Measurements from ENCODE around the gene NUP210.

NUP210 gene

DNA sequence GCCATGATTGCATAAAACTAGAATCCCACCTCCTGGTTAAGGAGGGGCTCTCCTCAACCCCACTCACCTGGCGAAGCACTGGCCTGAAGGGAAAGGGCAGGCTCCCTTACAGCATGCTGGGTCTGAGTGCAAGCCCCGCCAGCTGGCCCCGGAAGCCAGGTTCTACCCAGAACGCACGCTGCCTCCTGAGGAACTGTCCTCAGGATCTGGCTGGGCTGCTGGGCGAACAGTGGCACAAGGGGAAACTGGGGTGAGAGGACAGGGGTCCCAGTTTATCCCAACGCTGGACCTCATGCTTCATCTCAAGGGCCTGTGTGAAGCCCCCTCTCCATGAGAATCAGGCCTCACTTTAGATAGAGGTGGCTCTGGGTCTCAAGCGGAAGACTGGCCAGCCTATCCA lies 47.5 kb downstream of the NUP210 start:
- DNase-seq: no peak

DNA sequence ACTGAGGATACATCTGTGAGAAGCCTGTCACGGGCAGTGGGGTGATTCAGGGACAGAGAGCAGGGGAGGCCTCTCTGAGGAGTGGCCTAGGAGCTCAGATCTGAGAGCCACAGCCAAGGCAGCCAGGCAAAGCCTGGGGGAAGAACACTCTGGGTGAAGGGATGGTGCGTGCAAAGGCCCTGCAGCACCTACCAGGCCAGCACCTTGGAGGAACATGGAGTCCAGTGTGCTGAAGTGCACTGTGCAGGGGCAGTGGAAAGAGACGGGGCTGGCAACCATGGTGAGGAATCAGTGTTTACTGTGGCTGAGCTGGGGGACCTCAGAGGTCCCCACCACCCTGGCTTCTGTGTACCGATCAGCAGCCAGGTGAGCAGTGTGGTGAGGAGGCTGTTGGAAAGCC lies 48.0 kb downstream of the NUP210 start:
- DNase-seq: no peak

- no peak for DNase-seq
Observed at GRCh38 chr3:13371100-13372075, 48.7 kb downstream of the NUP210 start.

DNA sequence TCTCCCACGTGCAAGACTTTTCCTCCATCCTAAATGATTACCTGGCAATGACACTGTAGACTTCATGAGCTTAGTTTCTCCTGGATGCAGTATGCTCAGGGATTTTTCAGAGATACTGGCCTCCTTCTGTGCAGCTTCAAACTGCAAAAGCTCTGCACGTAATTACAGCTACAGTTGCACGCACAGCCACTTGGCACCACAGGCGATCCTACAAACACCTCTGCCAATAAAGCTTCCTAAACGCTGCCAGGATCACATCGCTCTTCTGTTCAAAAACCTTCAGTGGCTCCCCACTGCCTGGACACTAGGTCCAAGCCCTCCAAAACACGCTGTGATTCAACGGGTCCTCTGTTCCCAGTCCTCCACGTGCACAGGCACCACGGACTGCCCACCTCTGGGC lies 49.5 kb downstream of the NUP210 start:
- DNase-seq: no peak

DNA sequence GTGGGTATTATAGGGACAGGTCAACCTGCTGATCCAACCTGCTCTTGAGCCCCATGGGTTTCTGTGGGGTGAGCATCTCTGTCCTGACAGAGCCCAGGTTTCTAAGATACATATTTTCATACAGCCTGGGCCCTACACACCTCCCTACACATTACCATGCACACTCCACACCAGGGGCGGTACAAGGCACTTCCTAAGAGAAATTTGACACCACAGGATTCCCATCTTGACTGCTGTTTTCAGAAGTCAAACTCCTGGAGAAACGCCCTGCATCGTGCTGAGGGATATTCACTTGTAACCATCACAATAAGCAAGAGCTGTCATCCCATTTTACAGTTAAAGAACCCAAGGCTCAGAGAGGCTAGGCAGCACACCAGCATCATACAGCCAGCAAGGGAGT lies 50.1 kb downstream of the NUP210 start:
- no peak for DNase-seq

DNA sequence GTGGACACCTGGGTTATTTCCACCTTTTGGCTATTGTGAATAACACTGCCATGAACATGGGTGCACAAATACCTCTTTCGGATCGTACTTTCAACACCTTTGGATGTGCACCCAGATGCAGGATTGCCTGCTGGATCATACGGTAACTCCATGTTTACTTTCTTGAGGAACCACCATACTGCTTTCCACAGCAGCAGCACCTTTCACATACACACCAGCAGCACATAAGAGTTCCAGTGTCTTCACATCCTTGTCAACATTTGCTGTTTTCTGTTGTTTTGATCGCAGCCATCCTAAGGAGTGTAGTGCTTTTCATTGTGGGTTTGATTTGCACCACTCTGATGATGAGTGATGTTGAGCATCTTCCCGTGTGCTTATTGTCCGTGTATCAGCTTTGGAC lies 51.3 kb downstream of the NUP210 start:
- no peak for DNase-seq

- no peak for DNase-seq
Observed at GRCh38 chr3:13367728-13368127, 52.4 kb downstream of the NUP210 start.

- DNase-seq: no peak
Observed at GRCh38 chr3:13365390-13366379, 54.4 kb downstream of the NUP210 start.

- DNase-seq: no peak
Observed at GRCh38 chr3:13364602-13365271, 55.4 kb downstream of the NUP210 start.

DNA sequence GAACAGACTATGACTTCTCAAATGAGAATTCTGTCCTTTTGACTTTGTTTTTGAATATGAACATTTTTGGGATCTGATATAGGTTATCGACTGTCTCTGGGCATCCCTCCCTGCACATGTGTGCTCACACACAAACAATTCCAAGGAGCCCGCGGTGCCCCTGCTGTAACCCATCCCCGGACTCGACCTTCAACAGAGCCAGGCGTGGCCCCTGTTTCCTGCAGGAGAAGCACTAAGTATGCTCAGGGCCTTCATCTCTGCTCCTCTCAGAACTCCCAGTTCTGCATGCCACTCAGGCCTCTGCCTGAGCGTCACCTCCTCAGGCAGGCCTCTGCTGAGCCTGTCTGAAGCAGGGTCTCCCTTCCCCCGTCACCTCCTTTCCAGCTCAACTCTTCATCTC lies 57.6 kb downstream of the NUP210 start:
- DNase-seq: no peak

- no peak for DNase-seq
Observed at GRCh38 chr3:13359916-13360315, 60.2 kb downstream of the NUP210 start.

GRCh38 chr3:13358643-13359042 lies 61.5 kb downstream of the NUP210 start:
- no peak for DNase-seq

GRCh38 chr3:13358051-13358450 lies 62.1 kb downstream of the NUP210 start:
- no peak for DNase-seq

- no peak for DNase-seq
Observed at GRCh38 chr3:13357074-13357473, 63.0 kb downstream of the NUP210 start.

DNA sequence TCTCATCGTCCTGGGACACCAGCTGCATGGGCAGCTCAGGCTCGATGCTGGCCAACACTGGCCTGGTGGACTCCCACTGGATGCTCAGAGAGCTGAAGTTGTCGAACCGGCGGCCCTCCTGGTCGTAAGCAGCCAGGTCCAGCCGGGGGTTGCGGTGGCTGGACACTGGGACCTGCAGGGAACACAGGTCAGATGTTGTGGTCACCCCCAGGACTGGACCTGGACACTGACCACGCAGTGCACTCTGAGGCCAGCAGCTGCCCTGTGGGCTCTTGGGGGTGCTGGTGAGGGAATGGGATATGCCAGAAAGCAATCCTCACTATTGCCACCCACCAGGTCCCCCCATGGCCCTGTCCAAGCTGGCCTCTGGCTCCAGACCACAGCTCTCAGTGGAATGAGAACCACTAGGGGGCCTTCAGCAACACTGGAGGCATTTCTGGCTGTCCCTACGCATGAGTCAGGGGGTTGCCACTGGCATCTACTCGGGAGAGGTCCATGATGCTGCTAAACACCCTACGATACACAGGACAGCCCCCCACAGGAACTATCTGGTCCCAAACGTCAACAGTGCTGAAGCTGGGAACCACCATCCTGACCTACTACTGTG lies 66.1 kb downstream of the NUP210 start:
- DNase-seq: no peak

DNA sequence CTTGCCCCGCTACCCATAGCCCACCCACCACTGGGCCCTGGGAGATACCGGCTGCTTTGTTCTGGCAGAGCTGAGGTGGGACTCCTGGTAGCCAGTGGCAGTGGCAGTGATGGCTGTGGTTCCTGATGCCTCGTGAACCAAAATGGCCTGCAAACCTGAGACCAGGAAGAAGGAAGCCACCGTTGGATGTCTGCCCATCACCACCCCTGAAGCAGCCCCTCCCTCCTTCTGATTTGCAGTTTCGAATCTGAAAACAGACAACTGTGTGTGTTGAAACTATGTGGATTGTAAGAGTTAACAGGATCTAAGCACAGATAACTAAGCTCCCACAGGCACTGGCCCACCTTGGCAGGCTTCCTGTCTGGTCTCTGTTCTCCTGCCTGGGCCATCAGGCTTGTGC lies 66.6 kb downstream of the NUP210 start:
- DNase-seq: no peak

DNA sequence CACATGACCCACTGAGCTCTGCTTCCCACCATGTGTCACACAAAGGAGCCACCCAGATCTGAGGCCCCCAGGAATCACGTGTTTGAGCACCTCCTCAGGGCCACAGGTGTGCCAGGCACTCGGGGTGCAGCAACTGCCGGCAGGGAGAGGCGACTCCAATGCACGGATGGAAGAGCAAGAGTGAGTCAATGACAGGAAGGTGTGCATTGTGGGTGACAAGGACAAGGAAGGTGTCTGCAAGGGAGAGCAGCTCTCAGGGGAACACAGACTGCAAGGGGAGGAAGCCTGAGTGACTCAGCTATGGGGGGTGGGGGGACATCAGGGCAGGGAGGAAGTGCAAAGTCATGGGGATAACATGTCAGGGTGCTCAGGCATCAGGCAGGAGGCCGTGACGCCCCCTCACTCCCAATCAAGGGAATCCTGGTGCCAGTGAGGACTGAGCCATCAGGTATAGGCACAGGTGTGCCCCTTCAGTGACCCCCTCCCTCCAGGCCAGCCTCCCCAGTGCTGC lies 67.4 kb downstream of the NUP210 start:
- no peak for DNase-seq

DNA sequence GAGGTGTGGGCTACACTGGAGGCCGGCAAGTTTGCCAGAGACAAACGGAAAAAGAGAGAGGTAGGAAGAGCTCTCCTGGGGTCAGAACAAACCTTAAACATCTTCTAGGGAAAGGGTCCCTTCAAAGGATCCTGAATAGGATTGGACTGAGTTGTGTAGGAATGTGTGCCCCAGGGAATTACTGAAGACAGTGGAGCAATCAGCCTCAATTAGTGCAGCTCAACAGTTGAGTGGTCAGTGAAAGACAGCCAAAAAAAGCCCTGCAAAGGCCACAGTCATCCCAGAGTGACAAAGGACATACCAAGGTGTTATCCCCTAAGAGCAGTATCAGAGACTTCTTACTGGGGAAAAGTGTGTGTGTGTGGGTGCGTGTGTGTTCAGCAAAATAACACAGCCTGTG lies 70.3 kb downstream of the NUP210 start:
- no peak for DNase-seq

DNA sequence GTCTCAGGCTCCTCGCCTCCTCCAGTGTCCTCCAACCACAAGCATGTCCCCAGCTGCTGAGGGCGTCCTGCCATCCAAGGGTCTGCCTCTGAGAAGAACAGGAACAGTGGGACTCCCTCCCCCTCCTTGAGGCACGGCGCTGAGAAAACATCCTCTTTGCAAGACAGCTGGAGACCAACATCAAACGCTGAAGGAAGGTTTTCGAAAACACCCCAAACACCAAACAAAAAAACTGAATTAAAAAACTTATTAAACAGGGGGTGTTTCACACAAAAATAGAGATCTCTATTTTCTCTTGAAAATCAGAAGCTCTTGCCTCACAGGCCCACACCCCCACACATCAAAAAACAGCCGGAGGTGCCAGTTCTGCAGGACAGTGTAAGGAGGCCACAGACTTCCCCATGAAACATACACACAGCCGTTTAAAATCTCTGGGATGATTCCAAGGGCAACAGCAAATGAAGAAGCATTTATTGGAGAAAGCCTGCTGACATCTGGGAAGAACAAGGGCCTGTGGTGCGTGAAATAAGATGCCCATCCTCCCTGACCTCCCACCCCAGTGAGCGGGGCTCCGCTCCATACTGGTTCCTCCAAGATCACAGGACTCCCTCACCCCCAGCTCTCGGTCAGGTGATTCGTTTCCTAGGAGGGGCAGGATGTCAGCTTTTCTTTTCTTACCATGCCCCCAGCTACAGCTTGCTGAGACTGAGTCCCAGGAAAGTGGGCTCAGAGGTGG lies 71.3 kb downstream of the NUP210 start:
- no peak for DNase-seq

GRCh38 chr3:13348100-13348499 lies 72.0 kb downstream of the NUP210 start:
- DNase-seq: no peak

DNA sequence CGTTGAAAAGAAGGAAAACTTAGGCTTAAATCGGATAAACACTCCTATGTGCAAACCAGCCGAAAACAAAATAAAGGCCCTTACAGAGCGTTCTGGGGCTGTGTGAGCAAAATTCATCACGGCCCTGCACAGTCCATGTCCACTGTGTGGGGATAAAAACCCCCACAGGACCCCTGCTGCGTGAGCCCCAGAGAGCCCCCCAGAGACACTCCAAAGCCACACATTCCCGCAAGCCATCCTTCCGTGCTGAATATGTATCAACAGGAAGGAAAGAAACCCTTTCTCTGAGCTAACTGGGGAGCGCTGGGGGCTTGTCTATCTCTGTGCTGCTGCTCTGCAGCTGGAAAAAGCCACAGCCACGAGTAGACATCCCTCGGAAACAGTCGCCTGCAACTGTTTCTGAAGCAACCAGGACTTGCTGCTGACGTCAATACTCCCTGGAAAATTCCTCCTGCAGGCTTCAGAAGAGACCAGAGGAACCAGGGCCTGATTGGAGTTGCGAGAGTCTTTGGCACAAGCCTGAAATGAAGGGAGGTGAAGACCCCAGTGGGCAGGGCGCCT lies 72.7 kb downstream of the NUP210 start:
- no peak for DNase-seq

Measured in SW 1271 (cell line).